ENCODE data around the gene MALRD1. TPM values are rescaled to one million over a fixed set of nuclear protein-coding genes. Genes with fewer than 3 reads are reported as not detected.

Gene MALRD1
- total and polyA plus RNA-seq, 2 experiments from 2014 or later = 0.49 to 0.57 TPM

GRCh38 chr10:19713800-19714525 is 665.4 kb downstream of the MALRD1 start:
- TF ChIP-seq CTCF (IDR thresholded peaks at IDR 0.05; ENCODE audit: low read depth, low read length) = peak; percentile 40
- peak; percentile 2 to 46 for DNase-seq (ENCODE audit: low read depth in 1 of 2, low spot score in 1 of 2)
- no peak overlapping the region for H3K4me3 ChIP-seq
- H3K4me1 ChIP-seq (ENCODE audit: low read depth) = no peaks in the 10 kb centered on the region
- H3K27me3 ChIP-seq = no peaks in the 10 kb centered on the region
- peaks cover 3% of the 10 kb centered on the region for H3K9me3 ChIP-seq (ENCODE audit: low read depth)
- H3K36me3 ChIP-seq = no peaks in the 10 kb centered on the region
- H3K27ac ChIP-seq = no peak overlapping the region

GRCh38 chr10:19719284-19719683 is 670.7 kb downstream of the MALRD1 start:
- no peaks in the 10 kb centered on the region for H3K36me3 ChIP-seq
- TF ChIP-seq CTCF (IDR thresholded peaks at IDR 0.05; ENCODE audit: low read depth, low read length) = no peak
- DNase-seq (ENCODE audit: low read depth in 1 of 2, low spot score in 1 of 2) = peak in 1 of 2 donors; percentile 81
- H3K4me1 ChIP-seq (ENCODE audit: low read depth) = peaks cover under 1% of the 10 kb centered on the region
- H3K4me3 ChIP-seq = no peak overlapping the region
- H3K9me3 ChIP-seq (ENCODE audit: low read depth) = no peaks in the 10 kb centered on the region
- H3K27me3 ChIP-seq = no peaks in the 10 kb centered on the region
- no peak overlapping the region for H3K27ac ChIP-seq

- H3K9me3 ChIP-seq (ENCODE audit: low read depth) = no peaks in the 10 kb centered on the region
- peaks cover 4% of the 10 kb centered on the region for H3K4me1 ChIP-seq (ENCODE audit: low read depth)
- DNase-seq (ENCODE audit: low read depth in 1 of 2, low spot score in 1 of 2) = no peak
- no peak overlapping the region for H3K4me3 ChIP-seq
- H3K36me3 ChIP-seq = no peaks in the 10 kb centered on the region
- H3K27ac ChIP-seq = no peak overlapping the region
- no peak for TF ChIP-seq CTCF (IDR thresholded peaks at IDR 0.05; ENCODE audit: low read depth, low read length)
- no peaks in the 10 kb centered on the region for H3K27me3 ChIP-seq
These were observed 675.7 kb downstream of the MALRD1 start for GRCh38 chr10:19724287-19724686.

- peaks cover 4% of the 10 kb centered on the region for H3K4me1 ChIP-seq (ENCODE audit: low read depth)
- H3K36me3 ChIP-seq = no peaks in the 10 kb centered on the region
- no peak overlapping the region for H3K4me3 ChIP-seq
- TF ChIP-seq CTCF (IDR thresholded peaks at IDR 0.05; ENCODE audit: low read depth, low read length) = no peak
- H3K27me3 ChIP-seq = no peaks in the 10 kb centered on the region
- H3K27ac ChIP-seq = no peak overlapping the region
- DNase-seq (ENCODE audit: low read depth in 1 of 2, low spot score in 1 of 2) = no peak
- H3K9me3 ChIP-seq (ENCODE audit: low read depth) = no peaks in the 10 kb centered on the region
These were observed 679.8 kb downstream of the MALRD1 start for GRCh38 chr10:19728376-19728775.

GRCh38 chr10:19728964-19729363 is 680.4 kb downstream of the MALRD1 start:
- DNase-seq (ENCODE audit: low read depth in 1 of 2, low spot score in 1 of 2) = no peak
- peaks cover 4% of the 10 kb centered on the region for H3K4me1 ChIP-seq (ENCODE audit: low read depth)
- H3K4me3 ChIP-seq = no peak overlapping the region
- H3K27ac ChIP-seq = no peak overlapping the region
- no peak for TF ChIP-seq CTCF (IDR thresholded peaks at IDR 0.05; ENCODE audit: low read depth, low read length)
- H3K9me3 ChIP-seq (ENCODE audit: low read depth) = no peaks in the 10 kb centered on the region
- H3K36me3 ChIP-seq = no peaks in the 10 kb centered on the region
- H3K27me3 ChIP-seq = no peaks in the 10 kb centered on the region
